Activated CD8-positive, alpha-beta T cell treated with anti-CD3 and anti-CD28 coated beads for 36 hours (primary cell): Measurements from ENCODE around the gene HNRNPM. TPM values are rescaled to one million over a fixed set of nuclear protein-coding genes. Genes with fewer than 3 reads are reported as not detected.

Experiments
- ATAC-seq: fragments of 200-7000 bp; cut with Tn5 transposase; one replicate; pipeline ENCODE4 v1.10.0; 2021; ENCODE audit warnings: mild to moderate bottlenecking, moderate library complexity
- CTCF ChIA-PET: fragments of 350-600 bp; sonication (Branson Sonifier 250); formaldehyde crosslinking; loops from one replicate; lab custom pipeline; 2021; ENCODE audit warnings: antibody characterized with exemption; lab: Charles Lee
- POLR2A ChIA-PET: fragments of 350-600 bp; sonication (Branson Sonifier 250); formaldehyde crosslinking; loops from one replicate; lab custom pipeline; 2021; ENCODE audit warnings: antibody characterized with exemption; lab: Charles Lee
- DNase-seq: peaks from one replicate; pipeline ENCODE4 v3.0.0-alpha.2; 2020
- H3K27ac Mint-ChIP-seq: one replicate; pipeline ENCODE4 v1.8.0; 2021; ENCODE audit warnings: mild to moderate bottlenecking, mixed read lengths
- H3K27me3 Mint-ChIP-seq: one replicate; pipeline ENCODE4 v1.8.0; 2021; ENCODE audit warnings: mixed read lengths
- H3K36me3 Mint-ChIP-seq: one replicate; pipeline ENCODE4 v1.8.0; 2021; ENCODE audit warnings: low read depth, mixed read lengths
- H3K4me1 Mint-ChIP-seq: one replicate; pipeline ENCODE4 v1.8.0; 2021; ENCODE audit warnings: low read depth, mixed read lengths
- H3K4me3 Mint-ChIP-seq: one replicate; pipeline ENCODE4 v1.8.0; 2021; ENCODE audit warnings: mild to moderate bottlenecking, moderate library complexity, mixed read lengths
- H3K9me3 Mint-ChIP-seq: one replicate; pipeline ENCODE4 v1.8.0; 2021; ENCODE audit warnings: mixed read lengths
- intact Hi-C: fragments of 100-400 bp; cut with micrococcal nuclease; formaldehyde crosslinking; loops from one replicate; pipeline ENCODE4 v1.10.0; 2022
- total RNA-seq, 2 experiments: library from RNA; stranded (reverse); gene quantifications; one replicate each; pipeline ENCODE4 v1.2.3, GENCODE V29; 2021
- TF ChIP-seq, protein P1 (sequence below): fragments of 200-600 bp; IDR thresholded peaks from one replicate; pipeline ENCODE4 v1.8.0; 2022; ENCODE audit warnings: antibody characterized with exemption, mild to moderate bottlenecking

Gene HNRNPM
- total RNA-seq, 2 experiments from 2014 or later: 242 to 254 TPM

DNA sequence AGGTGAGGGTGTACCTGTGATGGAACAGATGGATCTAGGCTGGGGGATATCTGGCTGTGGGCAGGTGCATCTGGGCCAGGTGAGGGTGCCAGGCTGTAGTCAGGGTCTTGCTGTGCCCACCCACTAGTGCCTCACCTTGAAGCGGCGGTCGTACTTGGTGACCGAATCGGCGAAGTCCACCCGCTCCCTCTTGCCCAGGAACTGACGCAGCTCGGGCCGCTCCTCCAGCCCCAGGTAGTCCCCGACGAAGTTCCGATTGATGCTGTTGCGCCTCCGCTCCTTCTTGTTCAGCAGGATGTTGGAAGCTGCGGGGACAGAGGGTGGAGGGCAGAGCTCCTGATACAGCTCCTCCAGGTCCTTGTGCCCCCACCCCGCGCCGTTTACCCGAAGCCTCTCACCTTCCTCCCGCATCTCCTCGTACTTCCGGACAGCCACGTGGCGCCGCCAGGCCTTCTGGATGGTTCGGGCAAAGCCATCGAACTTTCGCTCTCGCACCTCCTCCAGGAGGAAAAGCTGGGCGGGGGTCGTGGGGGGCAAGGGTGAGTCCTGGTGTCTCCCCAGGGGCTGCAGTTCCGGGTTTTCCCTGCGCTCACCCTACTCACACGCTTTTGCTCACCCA is 85.4 kb downstream of the HNRNPM start:
- no peak for DNase-seq
- Mint-ChIP-seq H3K27me3 (no peaks in the 10 kb centered on the region), H3K36me3 (peaks cover 19% of the 10 kb centered on the region), H3K9me3 (no peaks in the 10 kb centered on the region), H3K27ac (no peak overlapping the region), H3K4me3 (no peak overlapping the region), H3K4me1 (peaks cover 3% of the 10 kb centered on the region)
- TF ChIP-seq, protein P1, sequence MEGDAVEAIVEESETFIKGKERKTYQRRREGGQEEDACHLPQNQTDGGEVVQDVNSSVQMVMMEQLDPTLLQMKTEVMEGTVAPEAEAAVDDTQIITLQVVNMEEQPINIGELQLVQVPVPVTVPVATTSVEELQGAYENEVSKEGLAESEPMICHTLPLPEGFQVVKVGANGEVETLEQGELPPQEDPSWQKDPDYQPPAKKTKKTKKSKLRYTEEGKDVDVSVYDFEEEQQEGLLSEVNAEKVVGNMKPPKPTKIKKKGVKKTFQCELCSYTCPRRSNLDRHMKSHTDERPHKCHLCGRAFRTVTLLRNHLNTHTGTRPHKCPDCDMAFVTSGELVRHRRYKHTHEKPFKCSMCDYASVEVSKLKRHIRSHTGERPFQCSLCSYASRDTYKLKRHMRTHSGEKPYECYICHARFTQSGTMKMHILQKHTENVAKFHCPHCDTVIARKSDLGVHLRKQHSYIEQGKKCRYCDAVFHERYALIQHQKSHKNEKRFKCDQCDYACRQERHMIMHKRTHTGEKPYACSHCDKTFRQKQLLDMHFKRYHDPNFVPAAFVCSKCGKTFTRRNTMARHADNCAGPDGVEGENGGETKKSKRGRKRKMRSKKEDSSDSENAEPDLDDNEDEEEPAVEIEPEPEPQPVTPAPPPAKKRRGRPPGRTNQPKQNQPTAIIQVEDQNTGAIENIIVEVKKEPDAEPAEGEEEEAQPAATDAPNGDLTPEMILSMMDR: no peak
- ChIA-PET POLR2A (interaction anchor here (1.1 kb wide), 1 partner anchor 28 kb away, joined by 3 read pairs; no protein-coding TSS in a partner anchor), CTCF (no interaction called here)
- intact Hi-C loops: no loop called here
- no peak for ATAC-seq

DNA sequence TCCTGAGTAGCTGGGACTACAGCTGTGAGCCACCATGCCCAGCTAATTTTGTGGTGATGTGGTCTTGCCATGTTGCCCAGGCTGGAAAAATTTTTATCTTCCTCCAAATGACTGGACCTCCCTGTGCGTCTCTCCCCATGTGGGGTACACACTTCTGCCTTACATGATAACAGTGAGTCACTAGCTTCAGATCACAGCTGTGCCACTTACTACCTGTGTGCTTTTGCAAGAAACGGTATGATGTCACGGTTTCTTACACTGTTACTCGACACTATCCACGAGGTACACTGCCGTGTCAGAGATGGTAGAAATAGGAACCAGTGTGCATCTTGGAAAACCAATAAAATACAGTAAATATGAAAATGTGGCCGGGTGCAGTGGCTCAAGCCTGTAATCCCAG is 86.7 kb downstream of the HNRNPM start:
- peaks cover 3% of the 10 kb centered on the region for H3K4me1 Mint-ChIP-seq
- CTCF ChIA-PET: no interaction called here
- H3K27ac Mint-ChIP-seq: no peak overlapping the region

DNA sequence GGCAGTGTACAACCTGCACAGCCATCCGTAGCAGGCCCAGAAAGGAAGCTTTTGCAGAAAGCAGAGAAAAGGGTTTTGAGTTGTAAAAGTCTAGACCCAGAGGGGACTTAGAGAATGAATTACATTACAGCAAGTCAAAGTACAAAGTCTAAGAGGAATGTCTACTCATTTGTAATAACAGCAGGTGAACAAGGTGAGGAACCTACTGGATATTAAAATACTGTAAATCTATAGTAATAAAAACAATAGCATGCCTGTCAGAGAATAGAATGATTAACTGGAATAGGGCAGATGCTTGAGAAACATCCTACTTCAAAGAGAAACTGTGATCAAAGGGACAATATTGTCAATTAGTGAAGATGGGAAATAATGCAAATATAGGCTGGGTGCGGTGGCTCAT is 87.5 kb downstream of the HNRNPM start:
- intact Hi-C loops: no loop called here
- no peaks in the 10 kb centered on the region for H3K27me3 Mint-ChIP-seq
- ChIA-PET POLR2A (no interaction called here), CTCF (no interaction called here)
- no peak for ATAC-seq
- no peak overlapping the region for H3K4me3 Mint-ChIP-seq
- peaks cover 3% of the 10 kb centered on the region for H3K4me1 Mint-ChIP-seq
- no peaks in the 10 kb centered on the region for H3K9me3 Mint-ChIP-seq
- peaks cover 15% of the 10 kb centered on the region for H3K36me3 Mint-ChIP-seq
- TF ChIP-seq, protein P1: no peak
- no peak for DNase-seq
- H3K27ac Mint-ChIP-seq: no peak overlapping the region

More for the DNA sequence above, 86.7 kb downstream of the HNRNPM start:
- Mint-ChIP-seq H3K4me3 (no peak overlapping the region), H3K9me3 (no peaks in the 10 kb centered on the region), H3K36me3 (peaks cover 19% of the 10 kb centered on the region), H3K27me3 (no peaks in the 10 kb centered on the region)
- ATAC-seq (no peak), DNase-seq (no peak)
- POLR2A ChIA-PET: interaction anchor here (1.1 kb wide), 1 partner anchor 26 kb away, joined by 3 read pairs; no protein-coding TSS in a partner anchor
- TF ChIP-seq, protein P1: no peak
- intact Hi-C loops: no loop called here

DNA sequence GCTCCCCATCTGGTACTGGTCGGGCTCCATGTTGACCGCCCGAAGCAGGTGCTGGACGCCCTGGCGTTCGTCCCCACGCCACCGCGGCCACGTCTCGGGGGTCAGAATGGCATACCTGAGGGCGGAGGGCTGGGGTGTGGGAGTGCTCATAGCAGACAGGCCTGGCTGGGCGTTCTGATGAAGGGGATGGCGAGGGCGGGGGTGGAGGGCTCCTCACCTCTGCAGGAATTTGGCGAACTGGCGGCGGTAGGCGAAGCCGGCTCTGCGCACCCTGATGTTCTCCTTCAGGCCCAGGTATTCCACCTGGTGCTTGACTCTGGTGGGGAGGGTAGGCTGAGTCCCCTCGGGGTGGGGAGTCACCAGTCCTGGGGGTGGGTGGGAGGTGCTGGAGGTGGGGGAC is 91.5 kb downstream of the HNRNPM start:
- TF ChIP-seq, protein P1: no peak
- Mint-ChIP-seq H3K9me3 (no peaks in the 10 kb centered on the region), H3K4me1 (no peaks in the 10 kb centered on the region), H3K4me3 (no peak overlapping the region), H3K36me3 (no peaks in the 10 kb centered on the region), H3K27ac (no peak overlapping the region), H3K27me3 (no peaks in the 10 kb centered on the region)
- POLR2A ChIA-PET: no interaction called here
- CTCF ChIA-PET: no interaction called here
- intact Hi-C loops: no loop called here
- ATAC-seq (no peak), DNase-seq (no peak)

DNA sequence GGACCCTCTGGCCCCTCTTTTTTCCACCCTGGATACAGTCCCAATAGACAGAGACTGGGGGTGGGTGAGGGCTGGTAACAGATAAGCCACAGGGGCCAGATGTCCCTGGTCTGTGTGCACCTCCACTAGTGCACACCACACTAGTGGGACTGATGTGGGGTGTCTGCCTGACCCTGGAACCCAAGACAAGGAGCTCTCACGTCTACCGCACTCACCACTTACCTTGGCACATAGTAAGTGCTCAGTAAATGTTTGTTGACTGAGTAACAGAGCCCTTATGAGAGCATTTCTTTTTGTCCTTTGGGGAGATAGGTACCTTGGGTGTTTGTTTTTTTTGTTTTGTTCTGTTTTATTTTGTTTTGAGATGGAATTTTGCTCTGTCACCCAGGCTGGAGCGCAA is 92.3 kb downstream of the HNRNPM start:
- ChIA-PET POLR2A (no interaction called here), CTCF (no interaction called here)
- ATAC-seq (no peak), DNase-seq (no peak)
- Mint-ChIP-seq H3K36me3 (no peaks in the 10 kb centered on the region), H3K4me1 (no peaks in the 10 kb centered on the region), H3K4me3 (no peak overlapping the region), H3K27me3 (no peaks in the 10 kb centered on the region), H3K27ac (no peak overlapping the region), H3K9me3 (no peaks in the 10 kb centered on the region)
- intact Hi-C loops: no loop called here
- TF ChIP-seq, protein P1: no peak

Other genes starting within 250 kb of the HNRNPM start
- gene CERS4, start 235.6 kb upstream of the HNRNPM start, total RNA-seq: 10 to 100 TPM; 15.5 to 19.7 TPM
- 10 to 100 TPM; 59.0 to 62.2 TPM for gene CD320, start 136.6 kb upstream of the HNRNPM start, total RNA-seq
- 10 to 100 TPM; 72.2 to 84.3 TPM for gene NDUFA7, start 123.6 kb upstream of the HNRNPM start, total RNA-seq
- 1,000 to 10,000 TPM; 2,450 to 2,492 TPM for gene RPS28, start 123.5 kb upstream of the HNRNPM start, total RNA-seq
- 1 to 10 TPM; 3.6 TPM for gene KANK3, start 101.7 kb upstream of the HNRNPM start, total RNA-seq
- gene ANGPTL4, start 80.8 kb upstream of the HNRNPM start, total RNA-seq: 10 to 100 TPM; 26.8 to 27.8 TPM
- gene RAB11B, start 54.6 kb upstream of the HNRNPM start, total RNA-seq: 10 to 100 TPM; 74.3 to 77.4 TPM
- 1 to 10 TPM; 8.0 to 8.6 TPM for gene MARCHF2, start 31.7 kb upstream of the HNRNPM start, total RNA-seq
- gene PRAM1, start 57.7 kb downstream of the HNRNPM start, total RNA-seq: 1 to 10 TPM in 1 of 2 experiments, under 1 TPM in 1; 0.74 to 1.1 TPM
- gene ZNF414, start 69.2 kb downstream of the HNRNPM start, total RNA-seq: 10 to 100 TPM; 21.6 to 24.0 TPM
- gene MYO1F, start 132.5 kb downstream of the HNRNPM start, total RNA-seq: 10 to 100 TPM; 21.0 to 21.4 TPM
- gene ADAMTS10, start 165.7 kb downstream of the HNRNPM start, total RNA-seq: 1 to 10 TPM; 3.7 to 4.0 TPM
- not detected for gene NFILZ, start 185.7 kb downstream of the HNRNPM start, total RNA-seq